Muscle layer of colon (tissue), 2 donors: Measurements from ENCODE around the gene PTPN13.
"Not testable (repeated sequence)": the region's sequence is repeated elsewhere in the genome, so short reads cannot be mapped to it uniquely, and the experiment has no call there.

ENCODE experiments used
- H3K27ac ChIP-seq: one replicate; pipeline ENCODE4 v1.7.0; 2013; ENCODE audit warnings: low read depth, mild to moderate bottlenecking, low read length, moderate library complexity
- H3K27me3 ChIP-seq, 2 donors: one replicate each; pipeline ENCODE4 v1.7.0; 2013; ENCODE audit warnings: low read length in 2 of 2, mild to moderate bottlenecking in 2 of 2; ENCODE audit not compliant: insufficient read depth in 2 of 2, control insufficient read depth in 1 of 2
- H3K36me3 ChIP-seq: one replicate; pipeline ENCODE4 v1.7.0; 2013; ENCODE audit warnings: mild to moderate bottlenecking, low read length; ENCODE audit not compliant: insufficient read depth
- H3K4me1 ChIP-seq: one replicate; pipeline ENCODE4 v1.7.0; 2013; ENCODE audit warnings: mild to moderate bottlenecking, low read length; ENCODE audit not compliant: insufficient read depth
- H3K4me3 ChIP-seq, 2 donors: one replicate each; pipeline ENCODE4 v1.7.0; 2013; ENCODE audit warnings: low read length in 2 of 2, low read depth in 1 of 2, mild to moderate bottlenecking in 1 of 2, moderate library complexity in 1 of 2
- H3K9ac ChIP-seq: one replicate; pipeline ENCODE4 v1.7.0; 2013; ENCODE audit warnings: low read length
- H3K9me3 ChIP-seq: one replicate; pipeline ENCODE4 v1.7.0; 2013; ENCODE audit warnings: mild to moderate bottlenecking, low read length
- donor health status: abdominal sarcoma.
- donor health status: Adenocarcinoma of cecum.

Gene PTPN13

GRCh38 chr4:86679441-86679840 lies 85.3 kb downstream of the PTPN13 start:
- no peak overlapping the region for H3K9ac ChIP-seq
- H3K4me1 ChIP-seq: no peaks in the 10 kb centered on the region
- H3K27ac ChIP-seq: no peak overlapping the region
- no peaks in the 10 kb centered on the region for H3K9me3 ChIP-seq
- no peaks in the 10 kb centered on the region for H3K36me3 ChIP-seq
- no peak overlapping the region for H3K4me3 ChIP-seq
- no peaks in the 10 kb centered on the region for H3K27me3 ChIP-seq

GRCh38 chr4:86683167-86683566 lies 89.1 kb downstream of the PTPN13 start:
- Histone ChIP-seq H3K4me3 (no peak overlapping the region), H3K36me3 (no peaks in the 10 kb centered on the region), H3K27ac (no peak overlapping the region), H3K4me1 (no peaks in the 10 kb centered on the region), H3K9ac (no peak overlapping the region), H3K27me3 (no peaks in the 10 kb centered on the region), H3K9me3 (no peaks in the 10 kb centered on the region)

GRCh38 chr4:86683983-86684382 lies 89.9 kb downstream of the PTPN13 start:
- H3K9ac ChIP-seq: no peak overlapping the region
- no peaks in the 10 kb centered on the region for H3K9me3 ChIP-seq
- H3K4me3 ChIP-seq: no peak overlapping the region
- H3K36me3 ChIP-seq: no peaks in the 10 kb centered on the region
- H3K27me3 ChIP-seq: no peaks in the 10 kb centered on the region
- no peak overlapping the region for H3K27ac ChIP-seq
- no peaks in the 10 kb centered on the region for H3K4me1 ChIP-seq

- no peaks in the 10 kb centered on the region for H3K36me3 ChIP-seq
- no peak overlapping the region for H3K9ac ChIP-seq
- no peaks in the 10 kb centered on the region for H3K9me3 ChIP-seq
- H3K4me1 ChIP-seq: no peaks in the 10 kb centered on the region
- H3K27ac ChIP-seq: no peak overlapping the region
- no peaks in the 10 kb centered on the region for H3K27me3 ChIP-seq
- no peak overlapping the region for H3K4me3 ChIP-seq
Measured at GRCh38 chr4:86685401-86685800, 91.3 kb downstream of the PTPN13 start.

- Histone ChIP-seq H3K4me1 (no peaks in the 10 kb centered on the region), H3K27ac (no peak overlapping the region), H3K27me3 (no peaks in the 10 kb centered on the region), H3K9me3 (no peaks in the 10 kb centered on the region), H3K9ac (no peak overlapping the region), H3K4me3 (no peak overlapping the region), H3K36me3 (no peaks in the 10 kb centered on the region)
Measured at GRCh38 chr4:86686741-86687140, 92.6 kb downstream of the PTPN13 start.

- no peaks in the 10 kb centered on the region for H3K27me3 ChIP-seq
- H3K4me1 ChIP-seq: no peaks in the 10 kb centered on the region
- no peak overlapping the region for H3K4me3 ChIP-seq
- H3K9ac ChIP-seq: no peak overlapping the region
- no peaks in the 10 kb centered on the region for H3K36me3 ChIP-seq
- no peaks in the 10 kb centered on the region for H3K9me3 ChIP-seq
- H3K27ac ChIP-seq: no peak overlapping the region
Measured at GRCh38 chr4:86688026-86688425, 93.9 kb downstream of the PTPN13 start.

GRCh38 chr4:86704601-86705000 lies 110.5 kb downstream of the PTPN13 start:
- H3K27me3 ChIP-seq: no peaks in the 10 kb centered on the region
- no peak overlapping the region for H3K4me3 ChIP-seq
- H3K9me3 ChIP-seq: no peaks in the 10 kb centered on the region
- no peak overlapping the region for H3K27ac ChIP-seq
- H3K9ac ChIP-seq: no peak overlapping the region
- H3K4me1 ChIP-seq: no peaks in the 10 kb centered on the region
- H3K36me3 ChIP-seq: no peaks in the 10 kb centered on the region

GRCh38 chr4:86706923-86707597 lies 112.9 kb downstream of the PTPN13 start:
- Histone ChIP-seq H3K9ac (no peak overlapping the region), H3K36me3 (no peaks in the 10 kb centered on the region), H3K9me3 (no peaks in the 10 kb centered on the region), H3K4me1 (no peaks in the 10 kb centered on the region), H3K4me3 (no peak overlapping the region), H3K27me3 (no peaks in the 10 kb centered on the region), H3K27ac (no peak overlapping the region)

- Histone ChIP-seq H3K27me3 (no peaks in the 10 kb centered on the region), H3K27ac (no peak overlapping the region), H3K9ac (no peak overlapping the region), H3K4me1 (no peaks in the 10 kb centered on the region), H3K9me3 (no peaks in the 10 kb centered on the region), H3K4me3 (no peak overlapping the region), H3K36me3 (no peaks in the 10 kb centered on the region)
Measured at GRCh38 chr4:86717651-86718050, 123.5 kb downstream of the PTPN13 start.

GRCh38 chr4:86718152-86718551 lies 124.0 kb downstream of the PTPN13 start:
- no peaks in the 10 kb centered on the region for H3K9me3 ChIP-seq
- no peak overlapping the region for H3K4me3 ChIP-seq
- no peak overlapping the region for H3K27ac ChIP-seq
- H3K36me3 ChIP-seq: no peaks in the 10 kb centered on the region
- no peaks in the 10 kb centered on the region for H3K4me1 ChIP-seq
- H3K9ac ChIP-seq: no peak overlapping the region
- no peaks in the 10 kb centered on the region for H3K27me3 ChIP-seq

- not testable (repeated sequence) for H3K27ac ChIP-seq
Measured at GRCh38 chr4:86719149-86719548, 125.0 kb downstream of the PTPN13 start.

GRCh38 chr4:86720508-86721068 lies 126.5 kb downstream of the PTPN13 start:
- H3K27ac ChIP-seq: no peak overlapping the region
- no peaks in the 10 kb centered on the region for H3K9me3 ChIP-seq
- H3K27me3 ChIP-seq: no peaks in the 10 kb centered on the region
- H3K36me3 ChIP-seq: no peaks in the 10 kb centered on the region
- no peak overlapping the region for H3K9ac ChIP-seq
- H3K4me1 ChIP-seq: no peaks in the 10 kb centered on the region
- H3K4me3 ChIP-seq: no peak overlapping the region

More at GRCh38 chr4:86719149-86719548, 125.0 kb downstream of the PTPN13 start:
- H3K4me3 ChIP-seq, H3K36me3 ChIP-seq, H3K27me3 ChIP-seq, H3K9ac ChIP-seq, H3K4me1 ChIP-seq, H3K9me3 ChIP-seq: not testable (repeated sequence)
